ENCODE results near the gene PYGB. TPM values are rescaled to one million over a fixed set of nuclear protein-coding genes. Genes with fewer than 3 reads are reported as not detected.

PYGB gene
- total RNA-seq, 1 donor from 2014 or later = 167 TPM

GRCh38 chr20:25217161-25218108, 30.4 kb upstream of the PYGB start:
- TF ChIP-seq CTCF (IDR thresholded peaks at IDR 0.05; ENCODE audit: insufficient read depth, low read length, poor library complexity, severe bottlenecking) = no peak
- Histone ChIP-seq H3K36me3 (ENCODE audit: control insufficient read depth, insufficient read depth, low read length) (peaks cover 1% of the 10 kb centered on the region), H3K4me3 (ENCODE audit: low read depth, low read length) (no peak overlapping the region), H3K27me3 (ENCODE audit: control insufficient read depth, insufficient read depth, low read length) (no peaks in the 10 kb centered on the region)
- no peak for DNase-seq (ENCODE audit: low read depth)

- Histone ChIP-seq H3K27me3 (ENCODE audit: control insufficient read depth, insufficient read depth, low read length) (no peaks in the 10 kb centered on the region), H3K4me3 (ENCODE audit: low read depth, low read length) (no peak overlapping the region), H3K36me3 (ENCODE audit: control insufficient read depth, insufficient read depth, low read length) (peaks cover 1% of the 10 kb centered on the region)
- DNase-seq (ENCODE audit: low read depth) = no peak
- no peak for TF ChIP-seq CTCF (IDR thresholded peaks at IDR 0.05; ENCODE audit: insufficient read depth, low read length, poor library complexity, severe bottlenecking)
These were observed 29.8 kb upstream of the PYGB start for GRCh38 chr20:25218109-25218486.

GRCh38 chr20:25218492-25218891, 29.4 kb upstream of the PYGB start:
- TF ChIP-seq CTCF (IDR thresholded peaks at IDR 0.05; ENCODE audit: insufficient read depth, low read length, poor library complexity, severe bottlenecking) = no peak
- Histone ChIP-seq H3K27me3 (ENCODE audit: control insufficient read depth, insufficient read depth, low read length) (no peaks in the 10 kb centered on the region), H3K4me3 (ENCODE audit: low read depth, low read length) (no peak overlapping the region), H3K36me3 (ENCODE audit: control insufficient read depth, insufficient read depth, low read length) (no peaks in the 10 kb centered on the region)
- no peak for DNase-seq (ENCODE audit: low read depth)

GRCh38 chr20:25219365-25219764, 28.5 kb upstream of the PYGB start:
- DNase-seq (ENCODE audit: low read depth) = no peak
- Histone ChIP-seq H3K27me3 (ENCODE audit: control insufficient read depth, insufficient read depth, low read length) (no peaks in the 10 kb centered on the region), H3K4me3 (ENCODE audit: low read depth, low read length) (no peak overlapping the region), H3K36me3 (ENCODE audit: control insufficient read depth, insufficient read depth, low read length) (no peaks in the 10 kb centered on the region)
- no peak for TF ChIP-seq CTCF (IDR thresholded peaks at IDR 0.05; ENCODE audit: insufficient read depth, low read length, poor library complexity, severe bottlenecking)

- H3K36me3 ChIP-seq (ENCODE audit: control insufficient read depth, insufficient read depth, low read length) = no peaks in the 10 kb centered on the region
- no peak for DNase-seq (ENCODE audit: low read depth)
- no peaks in the 10 kb centered on the region for H3K27me3 ChIP-seq (ENCODE audit: control insufficient read depth, insufficient read depth, low read length)
- no peak overlapping the region for H3K4me3 ChIP-seq (ENCODE audit: low read depth, low read length)
- TF ChIP-seq CTCF (IDR thresholded peaks at IDR 0.05; ENCODE audit: insufficient read depth, low read length, poor library complexity, severe bottlenecking) = peak; percentile 32
These were observed 27.7 kb upstream of the PYGB start for GRCh38 chr20:25220021-25220730.
